Measurements from ENCODE around the gene COL18A1.
"Not testable (repeated sequence)": the region's sequence is repeated elsewhere in the genome, so short reads cannot be mapped to it uniquely, and the experiment has no call there.

Gene COL18A1

DNA sequence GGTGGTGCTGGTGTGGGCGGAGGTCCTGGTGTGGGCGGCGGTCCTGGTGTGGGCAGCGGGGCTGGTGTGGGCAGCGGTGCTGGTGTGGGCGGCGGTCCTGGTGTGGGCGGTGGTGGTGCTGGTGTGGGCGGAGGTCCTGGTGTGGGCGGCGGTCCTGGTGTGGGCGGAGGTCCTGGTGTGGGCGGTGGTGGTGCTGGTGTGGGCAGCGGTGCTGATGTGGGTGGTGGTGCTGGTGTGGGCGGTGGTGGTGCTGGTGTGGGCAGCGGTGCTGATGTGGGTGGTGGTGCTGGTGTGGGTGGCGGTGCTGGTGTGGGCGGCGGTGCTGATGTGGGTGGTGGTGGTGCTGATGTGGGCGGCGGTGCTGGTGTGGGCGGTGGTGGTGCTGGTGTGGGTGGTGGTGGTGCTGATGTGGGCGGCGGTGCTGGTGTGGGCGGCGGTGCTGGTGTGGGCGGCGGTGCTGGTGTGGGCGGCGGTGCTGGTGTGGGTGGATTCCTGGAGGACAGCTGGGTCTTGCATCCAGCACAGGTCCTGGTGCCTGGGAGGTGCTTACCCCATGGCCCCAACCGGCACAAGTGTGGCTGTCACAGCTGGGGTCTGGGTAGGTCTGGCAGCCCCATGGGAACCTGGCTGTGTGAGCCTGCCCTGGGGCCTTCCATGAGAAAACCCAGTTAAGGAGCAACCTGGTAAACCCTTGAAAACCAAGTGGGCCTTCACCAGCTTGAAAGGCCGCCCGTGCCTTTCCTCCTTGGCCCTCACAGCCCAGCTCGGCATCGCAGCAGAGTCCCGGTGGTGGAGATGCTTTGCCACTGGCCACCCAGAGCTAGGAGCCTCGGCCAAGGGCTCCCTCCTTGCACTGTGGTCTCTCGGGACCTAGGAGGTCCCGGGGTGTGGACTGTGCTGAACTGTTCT is 38.0 kb downstream of the COL18A1 start:
- not testable (repeated sequence) for DNase-seq

GRCh38 chr21:45443595-45444181 is 38.7 kb downstream of the COL18A1 start:
- no peak for DNase-seq

DNA sequence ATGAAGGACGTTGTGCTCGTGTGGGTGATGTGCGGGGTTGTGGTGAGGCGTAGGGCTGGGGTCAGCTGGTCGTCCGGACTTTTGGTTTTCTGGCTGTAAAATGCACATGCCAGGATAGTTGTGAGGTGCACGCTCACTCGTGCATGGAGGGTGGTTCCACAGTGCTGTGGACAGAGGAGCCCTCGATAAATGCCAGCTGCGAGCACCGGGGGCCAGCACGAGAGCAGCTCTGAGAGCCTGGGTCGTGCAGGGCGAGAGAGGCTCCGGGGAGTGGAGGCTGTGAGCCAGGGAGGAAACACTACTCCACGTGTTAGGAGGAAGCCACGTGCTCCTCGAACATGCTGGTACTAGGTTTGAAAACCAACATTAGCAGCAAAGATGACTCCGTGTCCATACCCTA is 39.4 kb downstream of the COL18A1 start:
- DNase-seq, result no peak

DNA sequence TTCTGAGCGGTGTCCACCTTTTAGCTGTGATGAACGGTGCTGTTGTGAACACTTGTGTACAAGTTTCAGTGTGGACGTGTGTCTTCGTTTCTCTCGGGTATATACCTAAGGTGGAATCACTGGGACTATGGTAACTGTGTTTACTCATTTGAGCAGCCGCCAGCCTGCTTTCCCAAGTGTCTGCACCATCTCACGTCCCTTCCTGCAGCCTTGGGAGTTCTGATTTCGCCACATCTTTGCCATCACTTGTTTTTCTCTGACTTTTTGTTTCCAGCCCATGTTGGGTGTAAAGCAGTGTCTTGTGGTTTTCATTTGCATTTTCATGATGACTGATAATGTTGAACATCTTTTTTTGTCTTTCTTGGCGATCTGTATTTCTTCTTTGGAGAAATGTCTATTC is 40.4 kb downstream of the COL18A1 start:
- no peak for DNase-seq

- no peak for DNase-seq
Measured at GRCh38 chr21:45447821-45448220, 42.9 kb downstream of the COL18A1 start.

- DNase-seq, result no peak
Measured at GRCh38 chr21:45448283-45448809, 43.4 kb downstream of the COL18A1 start.

DNA sequence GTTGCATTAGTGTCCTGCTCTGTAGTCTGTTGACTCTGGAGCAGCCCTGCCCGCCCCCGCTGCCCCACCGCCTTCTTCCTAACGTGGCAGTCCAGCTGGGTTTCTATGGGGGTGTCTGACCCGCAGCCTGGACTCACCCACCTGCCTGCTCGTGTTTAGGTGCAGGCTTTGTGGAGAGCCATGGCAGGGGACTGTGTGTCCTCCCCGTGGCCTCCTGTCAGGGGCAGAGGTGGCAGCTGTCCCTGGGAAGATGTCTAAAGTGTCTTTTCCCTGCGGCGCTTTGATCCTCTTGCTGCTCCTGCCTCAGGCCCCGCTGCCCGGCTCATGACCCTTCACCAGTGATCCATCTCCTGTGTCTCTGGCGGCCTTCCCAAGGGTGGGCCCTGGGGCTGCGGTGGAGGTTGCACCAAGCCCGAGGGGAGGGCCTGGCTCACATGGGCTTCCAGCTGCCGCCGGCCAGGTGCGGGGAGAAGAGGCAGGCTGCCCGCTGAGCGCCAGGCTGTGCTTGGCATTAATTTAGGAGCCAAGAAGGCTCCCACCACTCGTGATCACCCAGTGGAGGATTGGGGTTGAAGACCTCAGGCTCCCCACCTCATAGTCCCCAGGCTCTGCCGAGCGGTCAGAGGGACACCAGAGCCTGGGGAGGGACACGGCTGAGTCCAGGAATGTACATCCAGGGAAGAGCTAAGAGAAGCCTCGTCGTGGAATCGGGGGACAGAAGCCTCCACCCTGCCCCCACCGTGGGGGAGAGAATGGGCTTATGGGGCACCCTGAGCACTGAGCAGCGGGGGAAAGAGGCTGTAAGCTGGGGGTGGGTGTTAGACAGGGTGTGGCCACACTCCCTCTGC is 44.1 kb downstream of the COL18A1 start:
- DNase-seq, result no peak

- DNase-seq, result no peak
Measured at GRCh38 chr21:45449658-45450422, 44.9 kb downstream of the COL18A1 start.

GRCh38 chr21:45450423-45451090 is 45.6 kb downstream of the COL18A1 start:
- DNase-seq, result no peak

DNA sequence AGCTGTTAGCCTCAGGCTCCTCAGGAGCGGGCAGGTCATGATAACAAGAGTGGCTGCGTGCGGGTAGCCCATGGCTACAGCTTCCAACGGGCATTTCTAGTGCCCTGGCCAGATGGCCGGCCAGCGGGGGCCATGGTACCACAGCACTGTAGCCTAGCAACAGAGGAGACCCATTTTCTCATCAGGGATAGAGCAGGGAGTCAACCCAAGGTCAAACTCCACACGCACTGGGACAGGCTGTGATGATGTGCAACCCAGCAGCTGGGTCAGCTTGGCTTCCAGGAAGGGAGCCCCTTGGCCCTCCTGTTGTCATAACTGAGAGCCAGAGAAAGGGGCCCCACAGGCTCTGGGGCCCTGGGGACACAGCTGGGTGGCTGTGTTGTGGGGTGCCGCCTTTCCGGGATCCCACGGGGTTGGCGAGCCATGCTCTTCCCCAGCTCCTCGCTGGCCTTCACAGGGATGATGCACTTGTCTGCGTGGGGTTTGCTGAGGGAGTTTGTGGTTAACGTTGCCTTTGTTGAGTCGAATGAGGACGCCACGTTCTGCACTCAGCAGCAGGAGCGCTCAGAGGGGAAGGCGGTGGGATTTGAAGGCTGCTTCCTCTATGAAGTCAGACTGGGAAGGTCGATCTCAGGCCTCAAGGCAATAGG is 46.3 kb downstream of the COL18A1 start:
- no peak for DNase-seq

GRCh38 chr21:45451771-45452182 is 46.8 kb downstream of the COL18A1 start:
- DNase-seq, result no peak

GRCh38 chr21:45452696-45453307 is 47.8 kb downstream of the COL18A1 start:
- no peak for DNase-seq

DNA sequence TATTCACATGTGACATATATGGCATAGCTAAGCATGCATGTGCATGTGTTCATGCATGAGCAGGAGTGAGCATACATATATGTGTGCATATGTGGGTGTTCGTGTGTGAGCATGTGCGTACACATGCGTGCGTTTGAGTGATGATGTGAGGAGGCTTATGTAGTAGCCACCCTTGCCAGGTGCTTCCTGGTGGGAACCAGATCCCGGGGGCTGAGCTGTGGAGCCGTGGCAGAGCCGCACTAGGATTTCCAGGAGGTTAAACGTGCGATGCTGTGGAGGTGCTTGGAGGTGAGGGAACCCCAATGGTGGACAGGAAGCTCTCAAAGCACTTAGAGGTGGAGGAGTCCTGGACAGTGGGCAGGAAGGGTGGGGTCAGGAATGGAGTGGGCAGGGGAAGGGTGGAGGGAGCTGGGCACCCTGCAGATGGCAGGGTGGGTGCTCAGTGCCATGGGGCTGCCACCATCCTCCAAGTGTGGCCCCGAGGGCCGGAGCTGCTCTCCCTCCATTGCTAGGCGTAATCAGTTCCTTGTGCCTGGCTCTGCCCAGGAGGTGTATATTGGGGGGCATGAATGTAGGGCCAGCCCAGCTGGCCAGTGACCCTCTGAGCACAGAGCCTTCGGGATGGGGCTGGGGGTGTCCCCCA is 48.5 kb downstream of the COL18A1 start:
- DNase-seq, result no peak

DNA sequence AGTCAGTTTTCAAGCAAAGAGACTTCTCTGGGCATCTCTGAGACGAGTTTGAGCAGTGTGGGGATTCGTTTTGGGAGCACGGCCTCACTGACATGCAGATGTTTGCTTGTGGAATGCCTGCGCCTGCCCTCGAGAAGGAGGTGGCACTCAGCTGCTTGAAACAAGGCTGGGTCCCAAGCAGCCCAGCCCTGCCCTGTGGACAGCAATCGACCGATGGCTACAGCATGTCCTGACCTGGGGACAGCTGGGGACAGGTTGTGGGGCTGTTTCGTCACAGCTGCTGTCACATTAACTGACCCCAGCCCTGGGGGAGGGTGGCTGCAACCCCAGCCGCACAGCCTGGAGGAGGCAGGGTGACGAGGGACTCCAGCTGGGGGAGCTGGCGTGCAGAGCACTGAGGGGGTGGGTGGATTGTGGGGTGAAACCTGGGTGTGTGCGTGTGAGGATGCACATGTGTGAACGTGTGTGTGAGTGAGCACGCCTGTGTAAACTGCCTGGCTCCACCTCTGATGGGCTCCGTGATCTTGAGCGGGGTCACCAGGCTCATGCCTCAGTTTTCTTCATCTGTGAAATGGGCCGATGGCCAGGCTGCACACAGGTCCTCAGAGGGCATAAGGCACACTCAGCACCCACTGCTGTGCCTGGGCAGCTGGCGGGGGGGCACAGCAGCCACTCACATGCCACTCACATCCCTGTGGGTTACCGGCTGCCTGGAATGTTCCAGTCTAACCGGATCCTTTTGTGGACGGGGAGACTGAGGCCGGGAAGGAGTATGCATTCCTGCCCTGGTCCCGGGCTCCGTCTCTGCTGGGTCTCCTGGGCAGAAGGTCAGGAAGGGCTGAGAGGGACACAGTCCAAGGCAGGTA is 49.3 kb downstream of the COL18A1 start:
- no peak for DNase-seq

GRCh38 chr21:45454926-45455673 is 50.1 kb downstream of the COL18A1 start:
- DNase-seq, result no peak

GRCh38 chr21:45455674-45456583 is 51.0 kb downstream of the COL18A1 start:
- no peak for DNase-seq

GRCh38 chr21:45456584-45457160 is 51.7 kb downstream of the COL18A1 start:
- DNase-seq, result no peak
